HEK293 (cell line): Measurements from ENCODE around the gene DIP2C.
A peak's percentile ranks its signal among the peaks of the same experiment; 100 is the strongest.

Experiments
- CTCF ChIA-PET: fragments of 350-600 bp; formaldehyde crosslinking; extraction: SDS; loops from one replicate; lab custom pipeline; 2021; ENCODE audit warnings: antibody characterized with exemption; lab: Yijun Ruan, JAX
- POLR2A ChIA-PET: fragments of 300-600 bp; formaldehyde crosslinking; extraction: SDS; loops from one replicate; lab custom pipeline; 2020; ENCODE audit warnings: antibody characterized with exemption, inconsistent platforms; lab: Yijun Ruan, JAX
- H3K27ac ChIP-seq: fragments of 200-500 bp; sonication (Bioruptor generic); 2 replicates; pipeline ENCODE4 v1.5.1; 2014; ENCODE audit warnings: low read depth, low read length, control low read depth, inconsistent platforms; ENCODE audit errors: extremely low read depth
- H3K36me3 ChIP-seq, 2 experiments: fragments of 200-500 bp in 1 of 2; sonication (Bioruptor generic) in 1 of 2; 1 replicate in 1 of 2; 2 replicates in 1 of 2; pipeline ENCODE4 v1.5.1; 2014 to 2017; ENCODE audit warnings: inconsistent platforms in 2 of 2, low read length in 2 of 2; ENCODE audit not compliant: control insufficient read depth in 2 of 2, insufficient read depth in 1 of 2
- H3K4me1 ChIP-seq: fragments of 200-500 bp; sonication (Bioruptor generic); 2 replicates; pipeline ENCODE4 v1.5.1; 2014; ENCODE audit warnings: mild to moderate bottlenecking, low read length, inconsistent platforms; ENCODE audit not compliant: control insufficient read depth, insufficient read depth
- H3K4me3 ChIP-seq: 2 replicates; pipeline ENCODE4 v1.5.1; 2011; ENCODE audit warnings: low read depth, mild to moderate bottlenecking, control low read depth, low read length, moderate library complexity
- H3K9me3 ChIP-seq: fragments of 200-500 bp; sonication (Bioruptor generic); 2 replicates; pipeline ENCODE4 v1.5.1; 2014; ENCODE audit warnings: low read depth, low read length, inconsistent platforms; ENCODE audit not compliant: control insufficient read depth, insufficient read depth
- BCL11A ChIP-seq: fragments of 450-650 bp; formaldehyde crosslinking; IDR thresholded peaks from 2 replicates; pipeline ENCODE4 v1.5.1; 2016; ENCODE audit warnings: low read depth, missing biosample characterization, missing genetic modification characterization
- IKZF3 ChIP-seq: fragments of 450-650 bp; IDR thresholded peaks from 2 replicates; pipeline ENCODE4 v1.5.0; 2018; ENCODE audit warnings: missing biosample characterization, mild to moderate bottlenecking, missing genetic modification characterization, moderate library complexity
- KLF8 ChIP-seq: fragments of 450-650 bp; formaldehyde crosslinking; IDR thresholded peaks from 2 replicates; pipeline ENCODE4 v1.5.1; 2016; ENCODE audit warnings: missing biosample characterization, missing genetic modification characterization
- TCF7L2 ChIP-seq: IDR thresholded peaks from 2 replicates; pipeline ENCODE4 v1.6.1; 2011; ENCODE audit warnings: low read depth, mild to moderate bottlenecking, inconsistent platforms, low read length, moderate library complexity, borderline replicate concordance
- ZBTB10 ChIP-seq: fragments of 450-650 bp; formaldehyde crosslinking; IDR thresholded peaks from 2 replicates; pipeline ENCODE4 v1.5.1; 2016; ENCODE audit warnings: missing biosample characterization, missing genetic modification characterization
- ZEB2 ChIP-seq: fragments of 450-650 bp; formaldehyde crosslinking; IDR thresholded peaks from 2 replicates; pipeline ENCODE4 v1.5.1; 2016; ENCODE audit warnings: missing biosample characterization, missing genetic modification characterization
- ZFHX2 ChIP-seq: fragments of 450-650 bp; formaldehyde crosslinking; conservative IDR thresholded peaks from 2 replicates; pipeline ENCODE4 v1.5.1; 2016; ENCODE audit warnings: missing biosample characterization, missing genetic modification characterization
- ZNF140 ChIP-seq: fragments of 450-650 bp; formaldehyde crosslinking; IDR thresholded peaks from 2 replicates; pipeline ENCODE4 v1.5.1; 2016; ENCODE audit warnings: missing biosample characterization, missing genetic modification characterization
- ZNF174 ChIP-seq: fragments of 450-650 bp; formaldehyde crosslinking; IDR thresholded peaks from 2 replicates; pipeline ENCODE4 v1.5.0; 2017; ENCODE audit warnings: missing biosample characterization, mild to moderate bottlenecking, missing genetic modification characterization
- ZNF223 ChIP-seq: fragments of 450-650 bp; formaldehyde crosslinking; IDR thresholded peaks from 2 replicates; pipeline ENCODE4 v1.5.1; 2016; ENCODE audit warnings: missing biosample characterization, missing genetic modification characterization
- ZNF292 ChIP-seq: fragments of 450-650 bp; formaldehyde crosslinking; IDR thresholded peaks from 2 replicates; pipeline ENCODE4 v1.5.1; 2016; ENCODE audit warnings: low read depth, missing biosample characterization, missing genetic modification characterization, borderline replicate concordance
- ZNF324 ChIP-seq: fragments of 450-650 bp; formaldehyde crosslinking; IDR thresholded peaks from 2 replicates; pipeline ENCODE4 v1.5.1; 2016; ENCODE audit warnings: missing biosample characterization, missing genetic modification characterization
- ZNF335 ChIP-seq: fragments of 450-650 bp; formaldehyde crosslinking; conservative IDR thresholded peaks from 2 replicates; pipeline ENCODE4 v1.5.1; 2016; ENCODE audit warnings: missing biosample characterization, missing genetic modification characterization
- ZNF391 ChIP-seq: fragments of 450-650 bp; formaldehyde crosslinking; IDR thresholded peaks from 2 replicates; pipeline ENCODE4 v1.5.1; 2016; ENCODE audit warnings: low read depth, missing biosample characterization, missing genetic modification characterization, borderline replicate concordance
- ZNF398 ChIP-seq: fragments of 450-650 bp; formaldehyde crosslinking; IDR thresholded peaks from 2 replicates; pipeline ENCODE4 v1.5.1; 2017; ENCODE audit warnings: missing biosample characterization, missing genetic modification characterization
- ZNF701 ChIP-seq: fragments of 450-650 bp; formaldehyde crosslinking; IDR thresholded peaks from 2 replicates; pipeline ENCODE4 v1.5.1; 2016; ENCODE audit warnings: missing biosample characterization, missing genetic modification characterization
- ZNF707 ChIP-seq: fragments of 450-650 bp; formaldehyde crosslinking; IDR thresholded peaks from 2 replicates; pipeline ENCODE4 v1.5.1; 2016; ENCODE audit warnings: missing biosample characterization, missing genetic modification characterization
- ZNF747 ChIP-seq: fragments of 450-650 bp; formaldehyde crosslinking; IDR thresholded peaks from 2 replicates; pipeline ENCODE4 v1.5.1; 2016; ENCODE audit warnings: missing biosample characterization, missing genetic modification characterization
- ZSCAN18 ChIP-seq: fragments of 450-650 bp; formaldehyde crosslinking; IDR thresholded peaks from 2 replicates; pipeline ENCODE4 v1.5.1; 2016; ENCODE audit warnings: missing biosample characterization, missing genetic modification characterization
- ZSCAN5A ChIP-seq: fragments of 450-650 bp; formaldehyde crosslinking; IDR thresholded peaks from 2 replicates; pipeline ENCODE4 v1.5.1; 2016; ENCODE audit warnings: missing biosample characterization, missing genetic modification characterization

The DIP2C gene

GRCh38 chr10:631266-631665 lies 58.2 kb downstream of the DIP2C start (continued):
- no peak for TF ChIP-seq ZNF292
- no peak for TF ChIP-seq BCL11A (tag by site-specific recombination)
- TF ChIP-seq TCF7L2: no peak
- no peak for TF ChIP-seq ZBTB10 (tag by site-specific recombination)
- no peak for TF ChIP-seq ZSCAN18 (tag by site-specific recombination)
- TF ChIP-seq ZNF747 (tag by site-specific recombination): no peak
- no peak for TF ChIP-seq KLF8 (tag by site-specific recombination)
- no peak for TF ChIP-seq ZNF391 (tag by site-specific recombination)
- no peak for TF ChIP-seq ZNF398 (tag by site-specific recombination)
- no peak for TF ChIP-seq ZNF707 (tag by site-specific recombination)
- no peak for TF ChIP-seq ZNF701 (tag by site-specific recombination)
- TF ChIP-seq ZEB2: no peak

GRCh38 chr10:630581-631073 lies 58.8 kb downstream of the DIP2C start:
- Histone ChIP-seq H3K4me1 (0 out of 2 replicates have a peak, but pooled peaks cover 3% of the 10 kb centered on the region), H3K4me3 (no peak overlapping the region), H3K36me3 (peaks cover 0 to 3% of the 10 kb centered on the region in 2 experiments; a peak in 1 of 3 replicates), H3K9me3 (no peaks in the 10 kb centered on the region), H3K27ac (no peak overlapping the region)
- ChIA-PET POLR2A (no interaction called here), CTCF (no interaction called here)
- TF ChIP-seq ZNF174 (tag by site-specific recombination) (no peak), ZFHX2 (tag by site-specific recombination) (0 out of 2 replicates have a peak, but pooled peaks have one; percentile 20)
- TF ChIP-seq, all 188 proteins: peak for 1

- Histone ChIP-seq H3K4me1 (peaks cover 14% of the 10 kb centered on the region), H3K9me3 (no peaks in the 10 kb centered on the region), H3K36me3 (peaks cover 0 to 3% of the 10 kb centered on the region in 2 experiments; a peak in 1 of 3 replicates), H3K27ac (no peak overlapping the region), H3K4me3 (no peak overlapping the region)
- POLR2A ChIA-PET: no interaction called here
- TF ChIP-seq ZNF324 (tag by site-specific recombination): no peak
- TF ChIP-seq IKZF3 (tag by site-specific recombination): no peak
- TF ChIP-seq ZNF140 (tag by site-specific recombination): no peak
- TF ChIP-seq ZNF335 (tag by site-specific recombination): no peak
- TF ChIP-seq ZNF223 (tag by site-specific recombination): no peak
- no peak for TF ChIP-seq ZSCAN5A (tag by site-specific recombination)
- CTCF ChIA-PET: interaction anchor here (0.7 kb wide), 1 partner anchor 19 kb away, joined by 3 read pairs; no protein-coding TSS in a partner anchor
Observed at GRCh38 chr10:629186-629998, 60.1 kb downstream of the DIP2C start.
